PC-9 (cell line): Measurements from ENCODE around the gene RAB36. TPM values are rescaled to one million over a fixed set of nuclear protein-coding genes. Genes with fewer than 3 reads are reported as not detected.

ENCODE experiments used
- BruUV-seq: library from RNA; stranded (reverse); fragments of 400-500 nt; replicated peaks from 2 replicates; lab custom pipeline; 2021; lab: Mats Ljungman, UMichigan
- CTCF ChIA-PET: fragments of 300-600 bp; sonication (Branson Sonifier 250); formaldehyde crosslinking; loops from one replicate; lab custom pipeline; 2022; ENCODE audit warnings: antibody characterized with exemption; lab: Charles Lee
- POLR2A ChIA-PET: fragments of 300-600 bp; sonication (Branson Sonifier 250); formaldehyde crosslinking; loops from one replicate; lab custom pipeline; 2022; ENCODE audit warnings: antibody characterized with exemption; ENCODE audit not compliant: unreplicated experiment; lab: Charles Lee
- DNase-seq, 2 experiments: peaks; one replicate each; pipeline versions ENCODE4 v3.0.0 to v3.0.0-alpha.2; 2015 to 2022; ENCODE audit warnings: mixed read lengths in 1 of 2
- H2AFZ ChIP-seq: fragments of 200-600 bp; sonication (generic); 2 replicates; pipeline ENCODE4 v1.8.1; 2017; ENCODE audit warnings: antibody characterized with exemption
- H3F3A ChIP-seq: fragments of 200-600 bp; sonication (generic); 2 replicates; pipeline ENCODE4 v1.8.1; 2017; ENCODE audit warnings: antibody characterized with exemption, mild to moderate bottlenecking, low read depth; ENCODE audit not compliant: insufficient read depth
- H3K27ac ChIP-seq: fragments of 200-600 bp; sonication (generic); 2 replicates; pipeline ENCODE4 v1.6.1; 2016; ENCODE audit warnings: mixed run types
- H3K27me3 ChIP-seq: fragments of 200-600 bp; sonication (generic); 2 replicates; pipeline ENCODE4 v1.6.1; 2016; ENCODE audit warnings: low read depth, mixed run types; ENCODE audit not compliant: insufficient read depth
- H3K36me3 ChIP-seq: fragments of 200-600 bp; sonication (generic); 2 replicates; pipeline ENCODE4 v1.6.1; 2016; ENCODE audit warnings: low read depth, mixed run types
- H3K4me1 ChIP-seq: fragments of 200-600 bp; sonication (generic); replicated peaks from 2 replicates; pipeline ENCODE4 v1.6.1; 2016; ENCODE audit warnings: mixed run types; ENCODE audit not compliant: insufficient read depth
- H3K4me2 ChIP-seq: fragments of 200-600 bp; sonication (generic); 2 replicates; pipeline ENCODE4 v1.6.1; 2017; ENCODE audit warnings: mixed run types
- H3K4me3 ChIP-seq: fragments of 200-600 bp; sonication (generic); 2 replicates; pipeline ENCODE4 v1.6.1; 2016; ENCODE audit warnings: mixed run types
- H3K79me2 ChIP-seq: fragments of 200-600 bp; sonication (generic); 2 replicates; pipeline ENCODE4 v1.6.1; 2017; ENCODE audit warnings: low read depth, mixed run types
- H3K9me2 ChIP-seq: fragments of 200-600 bp; sonication (generic); 2 replicates; pipeline ENCODE4 v1.8.1; 2017; ENCODE audit warnings: mild to moderate bottlenecking; ENCODE audit not compliant: insufficient read depth
- H3K9me3 ChIP-seq: fragments of 200-600 bp; sonication (generic); 2 replicates; pipeline ENCODE4 v1.8.1; 2016; ENCODE audit warnings: low read depth; ENCODE audit not compliant: insufficient read depth
- H4K20me1 ChIP-seq: fragments of 200-600 bp; sonication (generic); 2 replicates; pipeline ENCODE4 v1.8.1; 2017; ENCODE audit not compliant: insufficient read depth
- EZH2 ChIP-seq: fragments of 200-600 bp; sonication (generic); IDR thresholded peaks from 2 replicates; pipeline ENCODE4 v1.8.0; 2017; ENCODE audit warnings: antibody characterized with exemption, low read depth
- intact Hi-C: fragments of 100-400 bp; cut with micrococcal nuclease; formaldehyde crosslinking; loops from one replicate; pipeline ENCODE4 v1.10.0; 2022; ENCODE audit not compliant: unreplicated experiment
- total RNA-seq: library from RNA; stranded (reverse); gene quantifications from 2 replicates; pipeline ENCODE4 v1.2.3, GENCODE V29; 2021
- TF ChIP-seq, protein P1 (sequence below): fragments of 200-600 bp; sonication (generic); conservative IDR thresholded peaks from 2 replicates; pipeline ENCODE4 v1.6.1; 2017; ENCODE audit warnings: mixed run types, antibody characterized with exemption, mild to moderate bottlenecking, moderate library complexity

The RAB36 gene
- total RNA-seq, 1 experiment from 2014 or later: 6.8 TPM

- Histone ChIP-seq H3K27ac (no peak overlapping the region), H4K20me1 (no peaks in the 10 kb centered on the region), H3K9me2 (no peaks in the 10 kb centered on the region), H2AFZ (no peak overlapping the region), H3K9me3 (no peaks in the 10 kb centered on the region), H3K27me3 (peaks cover 65% of the 10 kb centered on the region), H3K4me2 (no peak overlapping the region), H3K4me1 (no peaks in the 10 kb centered on the region), H3K79me2 (no peaks in the 10 kb centered on the region), H3F3A (no peaks in the 10 kb centered on the region), H3K36me3 (no peaks in the 10 kb centered on the region), H3K4me3 (no peak overlapping the region)
- TF ChIP-seq, protein P1, sequence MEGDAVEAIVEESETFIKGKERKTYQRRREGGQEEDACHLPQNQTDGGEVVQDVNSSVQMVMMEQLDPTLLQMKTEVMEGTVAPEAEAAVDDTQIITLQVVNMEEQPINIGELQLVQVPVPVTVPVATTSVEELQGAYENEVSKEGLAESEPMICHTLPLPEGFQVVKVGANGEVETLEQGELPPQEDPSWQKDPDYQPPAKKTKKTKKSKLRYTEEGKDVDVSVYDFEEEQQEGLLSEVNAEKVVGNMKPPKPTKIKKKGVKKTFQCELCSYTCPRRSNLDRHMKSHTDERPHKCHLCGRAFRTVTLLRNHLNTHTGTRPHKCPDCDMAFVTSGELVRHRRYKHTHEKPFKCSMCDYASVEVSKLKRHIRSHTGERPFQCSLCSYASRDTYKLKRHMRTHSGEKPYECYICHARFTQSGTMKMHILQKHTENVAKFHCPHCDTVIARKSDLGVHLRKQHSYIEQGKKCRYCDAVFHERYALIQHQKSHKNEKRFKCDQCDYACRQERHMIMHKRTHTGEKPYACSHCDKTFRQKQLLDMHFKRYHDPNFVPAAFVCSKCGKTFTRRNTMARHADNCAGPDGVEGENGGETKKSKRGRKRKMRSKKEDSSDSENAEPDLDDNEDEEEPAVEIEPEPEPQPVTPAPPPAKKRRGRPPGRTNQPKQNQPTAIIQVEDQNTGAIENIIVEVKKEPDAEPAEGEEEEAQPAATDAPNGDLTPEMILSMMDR: no peak
- no peak for TF ChIP-seq EZH2
- intact Hi-C loops: no loop called here
- CTCF ChIA-PET: no interaction called here
- no peak for DNase-seq
- POLR2A ChIA-PET: no interaction called here
- no TSS peak for BruUV-seq
These were observed 43.1 kb upstream of the RAB36 start for GRCh38 chr22:23102002-23102655.

- Histone ChIP-seq H3K27me3 (peaks cover 65% of the 10 kb centered on the region), H3K27ac (no peak overlapping the region), H3F3A (no peaks in the 10 kb centered on the region), H3K9me2 (no peaks in the 10 kb centered on the region), H4K20me1 (no peaks in the 10 kb centered on the region), H3K4me2 (no peak overlapping the region), H3K79me2 (no peaks in the 10 kb centered on the region), H3K4me1 (no peaks in the 10 kb centered on the region), H3K36me3 (no peaks in the 10 kb centered on the region), H3K9me3 (no peaks in the 10 kb centered on the region), H3K4me3 (no peak overlapping the region), H2AFZ (no peak overlapping the region)
- TF ChIP-seq, protein P1: no peak
- no peak for TF ChIP-seq EZH2
- POLR2A ChIA-PET: no interaction called here
- intact Hi-C loops: no loop called here
- no TSS peak for BruUV-seq
- CTCF ChIA-PET: no interaction called here
- no peak for DNase-seq
These were observed 42.5 kb upstream of the RAB36 start for GRCh38 chr22:23102776-23103175.

GRCh38 chr22:23103199-23103954 is 41.9 kb upstream of the RAB36 start:
- CTCF ChIA-PET: no interaction called here
- BruUV-seq: no TSS peak
- Histone ChIP-seq H3K4me1 (no peaks in the 10 kb centered on the region), H2AFZ (no peak overlapping the region), H4K20me1 (no peaks in the 10 kb centered on the region), H3K9me3 (no peaks in the 10 kb centered on the region), H3K36me3 (no peaks in the 10 kb centered on the region), H3K9me2 (no peaks in the 10 kb centered on the region), H3K4me3 (no peak overlapping the region), H3K79me2 (no peaks in the 10 kb centered on the region), H3F3A (no peaks in the 10 kb centered on the region), H3K27me3 (peaks cover 63% of the 10 kb centered on the region), H3K27ac (no peak overlapping the region), H3K4me2 (no peak overlapping the region)
- POLR2A ChIA-PET: no interaction called here
- intact Hi-C loops: no loop called here
- TF ChIP-seq EZH2: no peak
- TF ChIP-seq, protein P1: no peak
- no peak for DNase-seq
